Left lung (tissue), 10 donors: ENCODE measurements around the gene GNAT3. TPM values are rescaled to one million over a fixed set of nuclear protein-coding genes. Genes with fewer than 3 reads are reported as not detected.

Source experiments
- ATAC-seq: fragments of 200-7000 bp; cut with Tn5 transposase; one replicate; pipeline ENCODE4 v1.9.1; 2020; ENCODE audit warnings: moderate library complexity
- DNase-seq, 4 donors: peaks; one replicate each; pipeline ENCODE4 v3.0.0-alpha.2; 2013 to 2020
- H3K27ac ChIP-seq, 2 donors: fragments of 200-600 bp; sonication (generic) in 1 of 2; one replicate each; pipeline versions ENCODE4 v1.5.0 to v1.8.0; 2020 to 2021
- H3K27me3 ChIP-seq, 2 donors: fragments of 200-600 bp; sonication (generic) in 1 of 2; one replicate each; pipeline versions ENCODE4 v1.5.0 to v1.8.0; 2020 to 2021
- H3K36me3 ChIP-seq, 2 donors: fragments of 200-600 bp; sonication (generic) in 1 of 2; one replicate each; pipeline versions ENCODE4 v1.5.0 to v1.8.0; 2020 to 2021
- H3K4me1 ChIP-seq, 2 donors: fragments of 200-600 bp; one replicate each; pipeline ENCODE4 v1.8.0; 2021
- H3K4me3 ChIP-seq, 2 donors: fragments of 200-600 bp; sonication (generic) in 1 of 2; one replicate each; pipeline versions ENCODE4 v1.5.0 to v1.8.0; 2020 to 2021; ENCODE audit warnings: mild to moderate bottlenecking in 1 of 2
- H3K9me3 ChIP-seq, 2 donors: fragments of 200-600 bp; sonication (generic) in 1 of 2; one replicate each; pipeline versions ENCODE4 v1.5.0 to v1.8.0; 2020 to 2021
- intact Hi-C, 2 donors: fragments of 100-400 bp; cut with DNase I; formaldehyde crosslinking; loops; one replicate each; pipeline versions ENCODE4 v1.11.2 to v1.14.2; 2022
- polyA plus RNA-seq, 6 donors: library from polyadenylated mRNA; unstranded; fragments of 120-200 nt; gene quantifications; one replicate each; pipeline ENCODE4 v1.2.1, GENCODE V29; 2013; ENCODE audit not compliant: insufficient read length in 6 of 6
- total RNA-seq, 2 donors: library from RNA; stranded (reverse); fragmentation: NEBNext Ultra II Directional; extraction: Animal tissue kit (Norgen Biotek cat#: 25700); gene quantifications; one replicate each; pipeline ENCODE4 v1.2.1, GENCODE V29; 2021
- TF ChIP-seq, protein P1 (sequence below), 2 donors: fragments of 200-600 bp; sonication (generic) in 1 of 2; IDR thresholded peaks; one replicate each; pipeline versions ENCODE4 v1.5.0 to v1.8.0; 2021; ENCODE audit warnings: antibody characterized with exemption in 2 of 2
- donor health status: DM: no; HTN: yes; CAD: no.
- donor health status: DM: no; HTN: no; CAD: no.

The GNAT3 gene
- total and polyA plus RNA-seq, 8 donors = not detected

DNA sequence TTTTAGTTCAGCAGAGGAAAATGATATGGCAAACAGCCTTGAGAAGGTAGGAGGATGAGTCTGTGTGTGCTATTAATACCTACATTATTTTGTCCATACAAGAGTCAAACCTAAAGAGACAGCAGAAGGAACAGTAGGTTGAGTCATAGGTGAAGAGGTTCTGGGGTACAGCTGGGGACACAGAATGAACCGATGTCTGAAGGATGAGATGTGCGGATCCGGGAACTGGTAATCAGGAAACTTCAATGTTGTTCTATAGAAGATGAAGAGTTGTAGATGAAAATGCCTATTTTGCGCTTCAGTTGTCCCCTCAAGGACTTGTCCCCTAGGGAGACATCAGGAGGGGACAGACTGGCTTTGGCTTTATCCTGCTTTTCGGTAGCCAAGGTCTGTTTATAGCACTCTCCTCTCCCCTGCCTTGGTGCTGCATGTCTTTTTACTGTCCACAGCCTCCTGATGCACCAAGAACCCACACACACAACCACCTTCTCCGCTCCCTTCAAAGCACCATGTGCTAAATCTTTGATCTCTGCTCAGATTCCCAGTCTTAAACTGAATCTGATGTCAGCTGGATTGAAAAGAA lies 94.6 kb downstream of the GNAT3 start:
- H3K27ac ChIP-seq = no peak overlapping the region
- H3K4me1 ChIP-seq = no peaks in the 10 kb centered on the region
- intact Hi-C loops = no loop called here
- H3K9me3 ChIP-seq = no peaks in the 10 kb centered on the region
- ATAC-seq (no peak), DNase-seq (no peak)
- no peaks in the 10 kb centered on the region for H3K36me3 ChIP-seq
- TF ChIP-seq, protein P1, sequence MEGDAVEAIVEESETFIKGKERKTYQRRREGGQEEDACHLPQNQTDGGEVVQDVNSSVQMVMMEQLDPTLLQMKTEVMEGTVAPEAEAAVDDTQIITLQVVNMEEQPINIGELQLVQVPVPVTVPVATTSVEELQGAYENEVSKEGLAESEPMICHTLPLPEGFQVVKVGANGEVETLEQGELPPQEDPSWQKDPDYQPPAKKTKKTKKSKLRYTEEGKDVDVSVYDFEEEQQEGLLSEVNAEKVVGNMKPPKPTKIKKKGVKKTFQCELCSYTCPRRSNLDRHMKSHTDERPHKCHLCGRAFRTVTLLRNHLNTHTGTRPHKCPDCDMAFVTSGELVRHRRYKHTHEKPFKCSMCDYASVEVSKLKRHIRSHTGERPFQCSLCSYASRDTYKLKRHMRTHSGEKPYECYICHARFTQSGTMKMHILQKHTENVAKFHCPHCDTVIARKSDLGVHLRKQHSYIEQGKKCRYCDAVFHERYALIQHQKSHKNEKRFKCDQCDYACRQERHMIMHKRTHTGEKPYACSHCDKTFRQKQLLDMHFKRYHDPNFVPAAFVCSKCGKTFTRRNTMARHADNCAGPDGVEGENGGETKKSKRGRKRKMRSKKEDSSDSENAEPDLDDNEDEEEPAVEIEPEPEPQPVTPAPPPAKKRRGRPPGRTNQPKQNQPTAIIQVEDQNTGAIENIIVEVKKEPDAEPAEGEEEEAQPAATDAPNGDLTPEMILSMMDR (IDR thresholded peaks at IDR 0.05) = no peak
- H3K4me3 ChIP-seq = no peak overlapping the region
- H3K27me3 ChIP-seq = no peaks in the 10 kb centered on the region

DNA sequence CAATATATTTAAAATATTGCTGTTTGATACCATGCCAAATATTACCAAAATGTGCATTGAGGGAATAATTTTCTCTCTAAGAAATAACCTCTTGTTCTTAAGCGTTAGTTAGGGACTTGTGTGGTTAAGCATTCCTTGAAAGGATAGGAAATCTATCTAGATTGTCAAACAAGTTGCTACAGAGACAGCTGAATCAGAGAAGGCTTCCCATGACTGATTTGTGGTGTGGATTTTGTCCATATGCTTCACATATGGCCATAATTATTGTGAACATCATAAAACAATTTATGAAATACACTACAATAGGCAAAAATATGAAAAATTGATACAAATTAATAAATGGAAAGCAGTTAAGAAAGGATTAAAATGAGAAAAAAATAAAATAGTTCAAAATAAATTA lies 96.3 kb downstream of the GNAT3 start:
- DNase-seq (no peak), ATAC-seq (no peak)
- no peak overlapping the region for H3K4me3 ChIP-seq
- TF ChIP-seq, protein P1 (IDR thresholded peaks at IDR 0.05) = no peak
- no peaks in the 10 kb centered on the region for H3K36me3 ChIP-seq
- H3K4me1 ChIP-seq = no peaks in the 10 kb centered on the region
- H3K27ac ChIP-seq = no peak overlapping the region
- intact Hi-C loops = no loop called here
- no peaks in the 10 kb centered on the region for H3K27me3 ChIP-seq
- no peaks in the 10 kb centered on the region for H3K9me3 ChIP-seq

DNA sequence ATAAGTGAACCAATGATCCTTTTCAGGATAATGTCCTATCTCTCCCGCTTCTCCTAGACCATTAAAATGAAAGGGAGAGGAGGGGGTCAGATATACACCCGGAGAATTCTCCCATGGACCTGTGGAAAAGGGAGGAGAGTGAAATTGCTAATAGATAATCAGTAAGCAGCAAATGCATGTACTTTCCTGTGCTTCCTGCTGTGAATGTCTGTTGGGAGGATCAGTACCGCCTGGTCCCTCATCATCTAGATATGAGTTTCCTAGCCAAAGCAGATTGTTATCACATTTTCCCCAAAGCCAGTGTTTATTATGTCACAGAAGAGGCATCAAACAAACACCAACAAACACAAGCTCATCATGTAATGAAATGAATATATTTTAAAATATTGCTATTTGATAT lies 96.8 kb downstream of the GNAT3 start:
- Histone ChIP-seq H3K9me3 (no peaks in the 10 kb centered on the region), H3K27me3 (no peaks in the 10 kb centered on the region), H3K4me3 (no peak overlapping the region), H3K36me3 (no peaks in the 10 kb centered on the region), H3K4me1 (no peaks in the 10 kb centered on the region), H3K27ac (no peak overlapping the region)
- TF ChIP-seq, protein P1 (IDR thresholded peaks at IDR 0.05) = no peak
- ATAC-seq = no peak
- DNase-seq = no peak
- intact Hi-C loops = no loop called here

DNA sequence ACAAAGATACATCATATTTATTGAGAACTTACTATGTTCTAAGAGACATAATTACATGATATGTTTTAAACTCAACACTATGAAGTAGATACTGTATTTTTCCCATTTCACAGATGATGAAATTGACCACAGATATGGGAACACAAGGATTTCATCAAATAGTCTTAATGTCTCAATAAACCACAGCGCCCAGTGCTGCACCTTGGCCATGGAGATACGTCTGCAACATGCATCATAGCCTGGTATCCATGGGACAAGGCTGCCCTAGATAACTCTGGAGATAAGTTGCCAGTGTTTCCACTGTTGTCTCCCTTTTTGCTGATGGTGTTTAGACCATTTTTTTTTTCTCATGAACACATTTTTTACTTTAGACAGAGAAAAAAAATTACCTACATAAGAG lies 97.5 kb downstream of the GNAT3 start:
- TF ChIP-seq, protein P1 (IDR thresholded peaks at IDR 0.05) = no peak
- H3K27ac ChIP-seq = no peak overlapping the region
- no peaks in the 10 kb centered on the region for H3K27me3 ChIP-seq
- H3K4me1 ChIP-seq = no peaks in the 10 kb centered on the region
- ATAC-seq (no peak), DNase-seq (no peak)
- no peak overlapping the region for H3K4me3 ChIP-seq
- no peaks in the 10 kb centered on the region for H3K9me3 ChIP-seq
- H3K36me3 ChIP-seq = no peaks in the 10 kb centered on the region
- intact Hi-C loops = no loop called here

DNA sequence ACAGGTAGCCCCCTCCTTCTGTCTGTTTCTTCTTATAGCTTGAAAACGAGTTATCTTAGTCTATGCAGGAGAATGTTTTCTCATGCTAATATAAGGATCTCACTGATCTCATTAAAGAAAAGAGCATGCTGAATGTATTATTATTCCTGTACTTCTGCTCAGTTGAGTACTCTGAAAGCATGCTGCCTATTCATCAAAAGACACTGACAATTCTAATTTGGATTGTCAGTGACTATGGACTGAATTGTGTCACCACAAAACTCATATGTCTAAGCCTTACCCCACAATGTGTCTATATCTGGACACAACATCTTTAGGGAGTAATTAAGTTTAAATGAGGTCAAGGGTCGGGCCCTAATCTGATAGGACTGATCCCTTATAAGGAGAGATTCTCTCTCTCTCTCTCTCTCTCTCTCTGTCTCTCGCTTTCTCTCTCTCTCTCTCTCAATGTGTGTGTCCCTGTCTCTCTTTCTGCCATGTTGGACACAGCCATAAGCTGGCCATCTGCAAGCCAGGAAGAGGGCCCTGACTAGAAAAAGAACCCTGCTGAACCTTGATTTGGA lies 98.4 kb downstream of the GNAT3 start:
- H3K9me3 ChIP-seq = no peaks in the 10 kb centered on the region
- no peaks in the 10 kb centered on the region for H3K27me3 ChIP-seq
- TF ChIP-seq, protein P1 (IDR thresholded peaks at IDR 0.05) = no peak
- H3K27ac ChIP-seq = no peak overlapping the region
- DNase-seq (no peak), ATAC-seq (no peak)
- intact Hi-C loops = no loop called here
- H3K4me3 ChIP-seq = no peak overlapping the region
- no peaks in the 10 kb centered on the region for H3K4me1 ChIP-seq
- no peaks in the 10 kb centered on the region for H3K36me3 ChIP-seq
